MM.1S (cell line): ENCODE data around the gene PLCB1.

Experiments
- DNase-seq: peaks from one replicate; pipeline ENCODE4 v3.0.0-alpha.2; 2015
- H2AFZ ChIP-seq: fragments of 300-600 bp; sonication (generic); 2 replicates; pipeline ENCODE4 v1.6.0; 2016; ENCODE audit warnings: antibody characterized with exemption, low read length
- H3F3A ChIP-seq: fragments of 300-600 bp; sonication (generic); 2 replicates; pipeline ENCODE4 v1.6.1; 2016; ENCODE audit warnings: mild to moderate bottlenecking, antibody characterized with exemption, low read length, moderate library complexity, mixed read lengths; ENCODE audit not compliant: insufficient read depth
- H3K27ac ChIP-seq: fragments of 300-600 bp; sonication (generic); 2 replicates; pipeline ENCODE4 v1.5.1; 2016; ENCODE audit warnings: mild to moderate bottlenecking, low read length
- H3K27me3 ChIP-seq: fragments of 300-600 bp; sonication (generic); replicated peaks from 2 replicates; pipeline ENCODE4 v1.6.0; 2016; ENCODE audit warnings: low read length; ENCODE audit not compliant: insufficient read depth
- H3K36me3 ChIP-seq: fragments of 300-600 bp; sonication (generic); replicated peaks from 2 replicates; pipeline ENCODE4 v1.6.1; 2016; ENCODE audit warnings: mild to moderate bottlenecking, low read length, mixed read lengths; ENCODE audit not compliant: insufficient read depth
- H3K4me1 ChIP-seq: fragments of 300-600 bp; sonication (generic); 2 replicates; pipeline ENCODE4 v1.6.1; 2016; ENCODE audit warnings: low read length, mixed read lengths
- H3K4me2 ChIP-seq: fragments of 300-600 bp; sonication (generic); 2 replicates; pipeline ENCODE4 v1.6.0; 2016; ENCODE audit warnings: low read depth, low read length
- H3K4me3 ChIP-seq: fragments of 300-600 bp; sonication (generic); 2 replicates; pipeline ENCODE4 v1.5.1; 2016; ENCODE audit warnings: low read length, mixed read lengths
- H3K79me2 ChIP-seq: fragments of 300-600 bp; sonication (generic); 2 replicates; pipeline ENCODE4 v1.6.1; 2016; ENCODE audit warnings: mixed run types, low read length, mixed read lengths
- H3K9ac ChIP-seq: fragments of 300-600 bp; sonication (generic); 2 replicates; pipeline ENCODE4 v1.6.1; 2016; ENCODE audit warnings: low read length, mixed read lengths
- H3K9me2 ChIP-seq: fragments of 300-600 bp; sonication (generic); replicated peaks from 2 replicates; pipeline ENCODE4 v1.6.1; 2016; ENCODE audit warnings: mild to moderate bottlenecking, low read length, mixed read lengths; ENCODE audit not compliant: insufficient read depth
- H3K9me3 ChIP-seq: fragments of 300-600 bp; sonication (generic); replicated peaks from 2 replicates; pipeline ENCODE4 v1.6.1; 2016; ENCODE audit warnings: mild to moderate bottlenecking, low read length, mixed read lengths; ENCODE audit not compliant: insufficient read depth
- H4K20me1 ChIP-seq: fragments of 300-600 bp; sonication (generic); 2 replicates; pipeline ENCODE4 v1.6.1; 2016; ENCODE audit warnings: mild to moderate bottlenecking, low read length, moderate library complexity, mixed read lengths; ENCODE audit not compliant: insufficient read depth
- CTCF ChIP-seq: fragments of 300-600 bp; sonication (generic); IDR thresholded peaks from 2 replicates; pipeline ENCODE4 v1.5.1; 2016; ENCODE audit warnings: antibody characterized with exemption, low read length, mixed read lengths
- EZH2 ChIP-seq: fragments of 300-600 bp; sonication (generic); optimal IDR thresholded peaks from 2 replicates; pipeline ENCODE3; 2017; ENCODE audit warnings: low read depth, mild to moderate bottlenecking, antibody characterized with exemption, low read length, mixed read lengths
- EZH2phosphoT487 ChIP-seq: fragments of 300-600 bp; sonication (generic); IDR thresholded peaks from 2 replicates; pipeline ENCODE4 v1.6.1; 2018; ENCODE audit warnings: antibody characterized with exemption, low read length

The PLCB1 gene

DNA sequence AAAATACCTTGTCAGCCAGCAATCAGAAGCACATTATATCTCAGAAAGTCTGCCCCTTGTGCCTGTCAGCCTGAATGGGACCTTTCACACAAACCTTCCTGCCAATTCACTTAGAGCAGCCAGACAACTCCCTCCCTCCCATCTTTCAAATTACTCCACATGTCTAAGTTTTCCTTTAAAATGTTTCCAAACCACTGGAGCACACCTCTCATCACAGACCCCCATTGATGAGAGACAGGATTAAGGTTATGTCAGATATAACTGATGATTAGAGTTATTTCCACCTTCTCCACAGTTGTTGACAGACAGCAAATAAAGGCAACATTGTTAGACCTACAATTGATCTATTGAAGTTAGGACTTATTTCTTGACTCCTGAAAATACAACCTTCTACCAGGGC, 408.4 kb downstream of the PLCB1 start:
- Histone ChIP-seq H3K27ac (no peak overlapping the region), H3K4me3 (no peak overlapping the region), H3K4me2 (no peak overlapping the region), H3F3A (no peaks in the 10 kb centered on the region), H3K9ac (no peak overlapping the region), H2AFZ (no peak overlapping the region), H3K27me3 (no peaks in the 10 kb centered on the region), H3K9me2 (no peaks in the 10 kb centered on the region), H3K4me1 (no peaks in the 10 kb centered on the region), H3K79me2 (no peaks in the 10 kb centered on the region), H3K36me3 (no peaks in the 10 kb centered on the region), H4K20me1 (no peaks in the 10 kb centered on the region), H3K9me3 (no peaks in the 10 kb centered on the region)
- no peak for DNase-seq
- TF ChIP-seq CTCF (no peak), EZH2phosphoT487 (no peak)

GRCh38 chr20:8542110-8542486, 410.0 kb downstream of the PLCB1 start:
- no peak overlapping the region for H3K9ac ChIP-seq
- no peak overlapping the region for H3K4me3 ChIP-seq
- no peaks in the 10 kb centered on the region for H4K20me1 ChIP-seq
- H2AFZ ChIP-seq = no peak overlapping the region
- no peaks in the 10 kb centered on the region for H3K4me1 ChIP-seq
- H3K4me2 ChIP-seq = no peak overlapping the region
- no peaks in the 10 kb centered on the region for H3F3A ChIP-seq
- no peaks in the 10 kb centered on the region for H3K9me2 ChIP-seq
- H3K27ac ChIP-seq = no peak overlapping the region
- no peaks in the 10 kb centered on the region for H3K27me3 ChIP-seq
- H3K9me3 ChIP-seq = no peaks in the 10 kb centered on the region
- no peaks in the 10 kb centered on the region for H3K36me3 ChIP-seq
- no peaks in the 10 kb centered on the region for H3K79me2 ChIP-seq
- DNase-seq = no peak
- no peak for TF ChIP-seq EZH2phosphoT487
- no peak for TF ChIP-seq CTCF
- no peak for TF ChIP-seq EZH2

DNA sequence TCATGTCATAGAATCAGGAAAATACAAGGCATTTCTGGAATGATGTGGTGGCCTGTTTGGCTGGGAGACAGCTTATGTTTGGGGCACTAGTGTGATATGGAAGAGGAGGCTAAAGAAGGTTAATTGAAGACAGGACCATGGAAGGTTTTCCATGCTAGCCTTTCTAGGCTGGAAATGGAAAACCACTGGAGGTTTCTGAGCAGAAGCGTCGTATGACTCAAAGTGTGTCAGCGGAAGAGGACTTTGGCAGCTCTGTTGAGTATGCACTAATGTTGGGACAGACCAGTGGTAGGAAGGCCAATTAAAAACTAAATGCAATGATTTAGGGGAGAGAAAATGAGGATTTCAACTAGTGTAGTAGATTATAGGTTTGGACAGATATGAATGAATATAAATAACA, 413.1 kb downstream of the PLCB1 start:
- TF ChIP-seq EZH2phosphoT487 (no peak), CTCF (no peak), EZH2 (no peak)
- no peak overlapping the region for H3K4me3 ChIP-seq
- no peak for DNase-seq
- no peak overlapping the region for H3K4me2 ChIP-seq
- H3K36me3 ChIP-seq = no peaks in the 10 kb centered on the region
- no peaks in the 10 kb centered on the region for H4K20me1 ChIP-seq
- H3K79me2 ChIP-seq = no peaks in the 10 kb centered on the region
- no peak overlapping the region for H2AFZ ChIP-seq
- no peaks in the 10 kb centered on the region for H3K27me3 ChIP-seq
- no peaks in the 10 kb centered on the region for H3K4me1 ChIP-seq
- no peak overlapping the region for H3K9ac ChIP-seq
- H3K9me3 ChIP-seq = no peaks in the 10 kb centered on the region
- H3F3A ChIP-seq = no peaks in the 10 kb centered on the region
- H3K9me2 ChIP-seq = no peaks in the 10 kb centered on the region
- H3K27ac ChIP-seq = no peak overlapping the region
